IMR-90 (cell line): ENCODE measurements around the gene COL27A1. TPM values are rescaled to one million over a fixed set of nuclear protein-coding genes. Genes with fewer than 3 reads are reported as not detected.

ENCODE experiments used
- ATAC-seq: fragments of 200-7000 bp; cut with Tn5 transposase; 2 replicates; pipeline ENCODE4 v1.9.1; 2020; ENCODE audit warnings: low read depth, mild to moderate bottlenecking, moderate library complexity
- BruUV-seq: library from RNA; stranded (reverse); fragments of 400-500 nt; replicated peaks from 2 replicates; lab custom pipeline; 2021; lab: Mats Ljungman, UMichigan
- CTCF ChIA-PET: fragments of 300-600 bp; formaldehyde crosslinking; extraction: SDS; loops from one replicate; lab custom pipeline; 2021; ENCODE audit warnings: antibody characterized with exemption; lab: Yijun Ruan, JAX
- POLR2A ChIA-PET: fragments of 300-600 bp; sonication (Branson Sonifier 250); formaldehyde crosslinking; loops from one replicate; lab custom pipeline; 2022; ENCODE audit warnings: antibody characterized with exemption; ENCODE audit not compliant: unreplicated experiment; lab: Charles Lee
- DNase-seq: peaks from one replicate; pipeline ENCODE4 v3.0.0; 2013
- H2AFZ ChIP-seq: replicated peaks from 2 replicates; pipeline ENCODE3; 2013; ENCODE audit warnings: low read length, mild to moderate bottlenecking; ENCODE audit not compliant: poor library complexity
- H2AK5ac ChIP-seq: 2 replicates; pipeline ENCODE4 v1.6.1; 2013; ENCODE audit warnings: low read depth, low read length, inconsistent platforms
- H2AK9ac ChIP-seq: replicated peaks from 2 replicates; pipeline ENCODE3; 2013; ENCODE audit warnings: mild to moderate bottlenecking, low read depth, low read length, moderate library complexity; ENCODE audit not compliant: poor library complexity
- H2BK120ac ChIP-seq: 2 replicates; pipeline ENCODE4 v1.6.1; 2013; ENCODE audit warnings: low read depth, low read length, inconsistent platforms
- H2BK15ac ChIP-seq: 3 replicates; pipeline ENCODE4 v1.6.1; 2013; ENCODE audit warnings: low read depth, low read length, inconsistent platforms
- H2BK20ac ChIP-seq: 2 replicates; pipeline ENCODE4 v1.6.1; 2013; ENCODE audit warnings: low read depth, mild to moderate bottlenecking, inconsistent platforms, low read length, moderate library complexity
- H2BK5ac ChIP-seq: 2 replicates; pipeline ENCODE4 v1.6.1; 2013; ENCODE audit warnings: mild to moderate bottlenecking, low read depth, low read length, inconsistent platforms; ENCODE audit not compliant: poor library complexity, severe bottlenecking
- H3K14ac ChIP-seq: replicated peaks from 2 replicates; pipeline ENCODE4 v1.6.1; 2013; ENCODE audit warnings: low read depth, low read length, inconsistent platforms
- H3K18ac ChIP-seq: 2 replicates; pipeline ENCODE4 v1.6.1; 2013; ENCODE audit warnings: low read depth, low read length, control low read depth
- H3K23ac ChIP-seq: 2 replicates; pipeline ENCODE4 v1.6.1; 2013; ENCODE audit warnings: low read depth, low read length, inconsistent platforms
- H3K27ac ChIP-seq: 2 replicates; pipeline ENCODE4 v1.5.1; 2013; ENCODE audit warnings: mild to moderate bottlenecking, control low read depth, low read length; ENCODE audit not compliant: insufficient read depth
- H3K27me3 ChIP-seq: 2 replicates; pipeline ENCODE4 v1.6.1; 2013; ENCODE audit warnings: low read length; ENCODE audit not compliant: control insufficient read depth, insufficient read depth
- H3K36me3 ChIP-seq: 2 replicates; pipeline ENCODE4 v1.6.1; 2013; ENCODE audit warnings: low read length, mixed read lengths; ENCODE audit not compliant: control insufficient read depth, insufficient read depth
- H3K4ac ChIP-seq: 2 replicates; pipeline ENCODE4 v1.6.1; 2013; ENCODE audit warnings: low read depth, low read length, inconsistent platforms
- H3K4me1 ChIP-seq: 2 replicates; pipeline ENCODE4 v1.6.1; 2013; ENCODE audit warnings: low read length, mixed read lengths; ENCODE audit not compliant: control insufficient read depth, insufficient read depth
- H3K4me2 ChIP-seq: 2 replicates; pipeline ENCODE4 v1.6.1; 2013; ENCODE audit warnings: low read depth, mild to moderate bottlenecking, control low read depth, low read length, moderate library complexity
- H3K4me3 ChIP-seq: 2 replicates; pipeline ENCODE4 v1.5.1; 2013; ENCODE audit warnings: low read depth, mild to moderate bottlenecking, control low read depth, low read length, moderate library complexity; ENCODE audit not compliant: insufficient read depth
- H3K56ac ChIP-seq: 2 replicates; pipeline ENCODE4 v1.6.1; 2013; ENCODE audit warnings: low read length, inconsistent platforms; ENCODE audit not compliant: insufficient read depth; ENCODE audit errors: extremely low read depth
- H3K79me1 ChIP-seq, 2 experiments: 2 replicates each; pipeline ENCODE4 v1.6.1; 2013; ENCODE audit warnings: low read length in 2 of 2, inconsistent platforms in 1 of 2, low read depth in 1 of 2
- H3K9ac ChIP-seq: 2 replicates; pipeline ENCODE4 v1.6.1; 2013; ENCODE audit warnings: low read depth, low read length, control low read depth
- H3K9me1 ChIP-seq: 2 replicates; pipeline ENCODE4 v1.6.1; 2013; ENCODE audit warnings: low read length, inconsistent platforms; ENCODE audit not compliant: insufficient read depth
- H3K9me3 ChIP-seq: 2 replicates; pipeline ENCODE4 v1.6.1; 2013; ENCODE audit warnings: low read length; ENCODE audit not compliant: control insufficient read depth, insufficient read depth
- H4K20me1 ChIP-seq: 2 replicates; pipeline ENCODE4 v1.6.1; 2013; ENCODE audit warnings: low read length, inconsistent platforms; ENCODE audit not compliant: insufficient read depth
- H4K5ac ChIP-seq: 2 replicates; pipeline ENCODE4 v1.6.1; 2013; ENCODE audit warnings: mild to moderate bottlenecking, low read depth, low read length, control low read depth
- H4K8ac ChIP-seq, 2 experiments: 2 replicates each; pipeline ENCODE4 v1.6.1; 2013; ENCODE audit warnings: low read depth in 2 of 2, low read length in 2 of 2, control low read depth in 1 of 2, inconsistent platforms in 1 of 2
- H4K91ac ChIP-seq: 2 replicates; pipeline ENCODE4 v1.6.1; 2013; ENCODE audit warnings: low read depth, low read length, inconsistent platforms; ENCODE audit not compliant: insufficient read depth
- BHLHE40 ChIP-seq: fragments of 150-350 bp; IDR thresholded peaks from 2 replicates; pipeline ENCODE4 v1.6.1; 2016; ENCODE audit warnings: mild to moderate bottlenecking, low read depth, low read length
- CEBPB ChIP-seq: IDR thresholded peaks from 2 replicates; pipeline ENCODE4 v1.6.1; 2012; ENCODE audit warnings: low read depth, low read length, improper control_type of control experiment
- CHD1 ChIP-seq: IDR thresholded peaks from 2 replicates; pipeline ENCODE4 v1.6.1; 2012; ENCODE audit warnings: low read depth, low read length, improper control_type of control experiment
- CTCF ChIP-seq: conservative IDR thresholded peaks from 2 replicates; pipeline ENCODE4 v1.5.1; 2012; ENCODE audit warnings: mild to moderate bottlenecking, low read depth, low read length, improper control_type of control experiment
- ELK1 ChIP-seq: fragments of 150-350 bp; IDR thresholded peaks from 2 replicates; pipeline ENCODE4 v1.6.1; 2016; ENCODE audit warnings: low read depth, mild to moderate bottlenecking, low read length, moderate library complexity, borderline replicate concordance
- FOS ChIP-seq: fragments of 150-350 bp; IDR thresholded peaks from 2 replicates; pipeline ENCODE4 v1.6.1; 2016; ENCODE audit warnings: low read depth, low read length
- MAFK ChIP-seq: IDR thresholded peaks from 2 replicates; pipeline ENCODE4 v1.6.1; 2012; ENCODE audit warnings: low read depth, low read length, improper control_type of control experiment
- MAZ ChIP-seq: IDR thresholded peaks from 2 replicates; pipeline ENCODE4 v1.6.1; 2012; ENCODE audit warnings: low read depth, mild to moderate bottlenecking, low read length, improper control_type of control experiment, moderate library complexity, borderline replicate concordance
- MXI1 ChIP-seq: IDR thresholded peaks from 2 replicates; pipeline ENCODE4 v1.6.1; 2012; ENCODE audit warnings: low read depth, mild to moderate bottlenecking, low read length, moderate library complexity, borderline replicate concordance
- NFE2L2 ChIP-seq: fragments of 150-350 bp; IDR thresholded peaks from 2 replicates; pipeline ENCODE4 v1.6.1; 2016; ENCODE audit warnings: low read depth, mild to moderate bottlenecking, low read length
- POLR2A ChIP-seq: IDR thresholded peaks from 2 replicates; pipeline ENCODE4 v1.6.1; 2012; ENCODE audit warnings: mild to moderate bottlenecking, low read depth, low read length
- RAD21 ChIP-seq: IDR thresholded peaks from 2 replicates; pipeline ENCODE4 v1.6.1; 2012; ENCODE audit warnings: low read length, improper control_type of control experiment
- RCOR1 ChIP-seq: IDR thresholded peaks from 2 replicates; pipeline ENCODE4 v1.6.1; 2012; ENCODE audit warnings: mild to moderate bottlenecking, low read length, improper control_type of control experiment; ENCODE audit not compliant: insufficient replicate concordance
- RFX5 ChIP-seq: IDR thresholded peaks from 2 replicates; pipeline ENCODE4 v1.8.0; 2012; ENCODE audit warnings: low read depth, mild to moderate bottlenecking, low read length, moderate library complexity
- SMC3 ChIP-seq: fragments of 150-350 bp; IDR thresholded peaks from 2 replicates; pipeline ENCODE4 v1.6.1; 2016; ENCODE audit warnings: low read depth, mild to moderate bottlenecking, antibody characterized with exemption, low read length, moderate library complexity
- USF2 ChIP-seq: fragments of 150-350 bp; IDR thresholded peaks from 2 replicates; pipeline ENCODE4 v1.6.1; 2017; ENCODE audit warnings: mild to moderate bottlenecking, antibody characterized with exemption, low read length, low read depth
- WGBS, 2 experiments: methylation state at CpG; one replicate each; pipeline versions ENCODE4 v1.1.5 to v1.1.7; 2013; ENCODE audit warnings: missing lambda C conversion rate in 2 of 2; ENCODE audit not compliant: insufficient read length in 1 of 2; ENCODE audit errors: extremely low coverage in 2 of 2; 5-methylcytosine and 5-hydroxymethylcytosine counted together
- dilution Hi-C: fragments of 300-500 bp; cut with HindIII; formaldehyde crosslinking; loops from one replicate; pipeline ENCODE4 v1.14.3; 2018; ENCODE audit warnings: low sequenced_read_pairs; ENCODE audit not compliant: unreplicated experiment
- in situ Hi-C: fragments of 300-500 bp; cut with MboI; formaldehyde crosslinking; loops from 3 replicates; pipeline ENCODE4 v1.14.3; 2019; ENCODE audit warnings: low sequenced_read_pairs, inconsistent platforms, mixed read lengths
- intact Hi-C: fragments of 100-400 bp; cut with micrococcal nuclease; formaldehyde crosslinking; loops from 2 replicates; pipeline ENCODE4 v1.10.0; 2022
- polyA plus RNA-seq, 3 experiments: library from polyadenylated mRNA; depleted of rRNA; stranded (reverse); fragments of >200 nt; gene quantifications; 2 replicates each; pipeline ENCODE4 v1.2.3, GENCODE V29; 2012; ENCODE audit warnings: low replicate concordance in 1 of 3
- total RNA-seq: library from RNA; depleted of rRNA; stranded (reverse); fragments of >200 nt; gene quantifications from 2 replicates; pipeline ENCODE4 v1.2.3, GENCODE V29; 2012

The COL27A1 gene
- total and polyA plus RNA-seq, 2 of the 4 experiments (the other 2 are of a cell fraction), result 3.2 to 18.3 TPM

- Histone ChIP-seq H3K14ac (no peak overlapping the region), H3K9ac (no peak overlapping the region), H4K20me1 (peaks cover 4% of the 10 kb centered on the region), H3K9me3 (no peaks in the 10 kb centered on the region), H3K27ac (no peak overlapping the region), H3K4ac (no peak overlapping the region), H2AK9ac (no peak overlapping the region), H3K4me2 (no peak overlapping the region), H4K5ac (no peak overlapping the region), H3K4me3 (no peak overlapping the region), H2AK5ac (no peak overlapping the region), H3K27me3 (no peaks in the 10 kb centered on the region), H4K91ac (no peak overlapping the region), H2BK5ac (no peak overlapping the region), H3K36me3 (peaks cover 7% of the 10 kb centered on the region; the same call in 1 of the 2 replicates), H3K4me1 (peaks cover 19% of the 10 kb centered on the region), H4K8ac (no peak overlapping the region), H2BK120ac (no peak overlapping the region), H2AFZ (no peak overlapping the region), H3K18ac (no peak overlapping the region), H2BK15ac (no peak overlapping the region), H3K9me1 (peaks cover 20% of the 10 kb centered on the region), H2BK20ac (no peak overlapping the region), H3K79me1 (peaks cover 0 to 12% of the 10 kb centered on the region in 2 experiments; a peak in 2 of 4 replicates), H3K23ac (no peak overlapping the region), H3K56ac (no peak overlapping the region)
- WGBS, 2 experiments, result 93% methylated on average over 5 of the region's 12 CpGs; no CpG with 5 or more reads in 1 of the 2 experiments
- CTCF ChIA-PET, result interaction anchor here (1.6 kb wide), 1 partner anchor 159 kb away, joined by 4 read pairs; no protein-coding TSS in a partner anchor
- dilution Hi-C loops, result no loop called here
- ATAC-seq (no peak), DNase-seq (no peak)
- no peak for TF ChIP-seq MXI1
- no peak for TF ChIP-seq RFX5
- TF ChIP-seq MAFK, result no peak
- TF ChIP-seq BHLHE40, result no peak
- no peak for TF ChIP-seq POLR2A
- TF ChIP-seq USF2, result no peak
- TF ChIP-seq RCOR1, result no peak
- no peak for TF ChIP-seq SMC3
- TF ChIP-seq NFE2L2, result no peak
- TF ChIP-seq ELK1, result no peak
- TF ChIP-seq MAZ, result no peak
- no peak for TF ChIP-seq RAD21
- TF ChIP-seq FOS, result no peak
- no peak for TF ChIP-seq CHD1
- TF ChIP-seq CTCF, result no peak
- no peak for TF ChIP-seq CEBPB
- intact Hi-C loops, result no loop called here
- POLR2A ChIA-PET, result no interaction called here
- in situ Hi-C loops, result no loop called here
- BruUV-seq, result no TSS peak
Observed at GRCh38 chr9:114272739-114273431, 117.5 kb downstream of the COL27A1 start.
